ENCODE results near the gene RPS16.

RPS16 gene

DNA sequence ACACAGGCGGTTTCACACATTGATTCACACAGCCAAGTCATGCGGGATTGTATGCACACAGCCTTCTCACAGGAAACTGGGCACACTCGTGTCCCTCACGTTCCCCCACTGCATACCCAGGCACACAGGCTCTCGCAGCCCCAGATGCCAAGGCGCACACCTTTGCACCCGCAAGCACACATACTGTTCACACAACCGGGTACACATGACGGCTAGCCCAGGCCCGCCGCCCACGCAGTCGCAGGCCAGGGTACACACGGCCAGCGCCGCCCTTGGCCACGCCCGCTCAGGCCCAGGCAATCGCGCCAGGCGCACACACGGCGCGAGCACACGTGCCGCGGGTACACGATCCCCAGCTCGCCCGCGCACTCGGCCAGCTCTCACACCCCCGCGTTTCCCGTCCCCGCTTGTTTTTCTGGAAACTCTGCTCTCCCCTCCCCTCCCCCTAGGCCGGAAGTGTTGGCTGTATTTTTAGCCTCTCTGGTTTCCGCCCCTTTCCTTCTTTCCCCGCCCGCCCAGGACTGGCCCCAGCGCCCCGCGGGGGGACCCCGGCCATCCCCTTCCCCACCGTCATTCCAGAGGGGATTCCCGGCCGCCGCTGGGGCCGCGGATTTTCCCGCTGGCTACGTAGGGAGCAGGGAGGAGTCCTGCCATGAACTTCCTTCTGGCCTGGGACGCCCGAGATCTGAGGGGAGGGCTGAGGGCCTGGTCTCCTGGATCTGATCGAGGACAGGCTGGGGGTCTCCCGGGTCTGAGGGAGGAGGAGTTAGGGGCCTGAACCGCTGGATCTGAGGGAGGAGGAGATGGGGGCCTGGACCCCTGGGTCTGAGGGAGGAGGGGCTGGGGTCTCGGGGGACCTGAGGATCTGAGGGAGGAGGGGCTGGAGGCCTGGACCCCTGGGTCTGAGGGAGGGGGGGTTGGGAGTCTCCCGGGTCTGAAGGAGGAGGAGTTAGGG is 33.1 kb downstream of the RPS16 start (continued):
- TF ChIP-seq REST (tag by site-specific recombination; IDR thresholded peaks at IDR 0.05) (0 out of 2 replicates have a peak, but pooled peaks have one; percentile 24), ZNF324 (tag by site-specific recombination; IDR thresholded peaks at IDR 0.05) (peak; percentile 47), ZNF776 (tag by site-specific recombination; IDR thresholded peaks at IDR 0.05; ENCODE audit: borderline replicate concordance) (no peak), ZNF114 (tag by site-specific recombination; IDR thresholded peaks at IDR 0.05) (no peak), ZNF211 (tag by site-specific recombination; IDR thresholded peaks at IDR 0.05; ENCODE audit: low read depth) (0 out of 2 replicates have a peak, but pooled peaks have one; percentile 24), SP3 (tag by site-specific recombination; IDR thresholded peaks at IDR 0.05) (peak; percentile 91), ZNF354C (tag by site-specific recombination; IDR thresholded peaks at IDR 0.05; ENCODE audit: borderline replicate concordance, low read depth) (no peak), REPIN1 (tag by site-specific recombination; IDR thresholded peaks at IDR 0.05; ENCODE audit: low read depth) (0 out of 2 replicates have a peak, but pooled peaks have one; percentile 52), GLIS1 (tag by site-specific recombination; IDR thresholded peaks at IDR 0.05) (peak; percentile 74), IKZF3 (tag by site-specific recombination; IDR thresholded peaks at IDR 0.05) (peak; percentile 92), ZNF157 (tag by site-specific recombination; IDR thresholded peaks at IDR 0.05) (no peak), BCL11B (tag by site-specific recombination; IDR thresholded peaks at IDR 0.05; ENCODE audit: low read depth) (peak; percentile 74; the same call in 1 of the 2 replicates), ZNF777 (tag by site-specific recombination; IDR thresholded peaks at IDR 0.05; ENCODE audit: borderline replicate concordance) (peak; percentile 46; the same call in 1 of the 2 replicates), SETDB1 (IDR thresholded peaks at IDR 0.05; ENCODE audit: insufficient read length, low read length) (no peak), ZNF837 (tag by site-specific recombination; IDR thresholded peaks at IDR 0.05) (peak; percentile 65; the same call in 1 of the 2 replicates), GFI1B (tag by site-specific recombination; IDR thresholded peaks at IDR 0.05) (no peak), ZNF2 (tag by site-specific recombination; IDR thresholded peaks at IDR 0.05) (peak; percentile 92), ZNF239 (tag by site-specific recombination; IDR thresholded peaks at IDR 0.05) (peak; percentile 47; the same call in 1 of the 2 replicates), ZNF629 (tag by site-specific recombination; IDR thresholded peaks at IDR 0.05) (peak; percentile 76), ZNF174 (tag by site-specific recombination; IDR thresholded peaks at IDR 0.05) (no peak), ZNF561 (tag by site-specific recombination; IDR thresholded peaks at IDR 0.05; ENCODE audit: borderline replicate concordance) (peak; percentile 96), ZNF510 (tag by site-specific recombination; IDR thresholded peaks at IDR 0.05; ENCODE audit: insufficient replicate concordance) (no peak), ZNF449 (tag by site-specific recombination; IDR thresholded peaks at IDR 0.05) (0 out of 2 replicates have a peak, but pooled peaks have one; percentile 66), KLF1 (tag by site-specific recombination; IDR thresholded peaks at IDR 0.05) (peak; percentile 98)
- TF ChIP-seq, protein P1, sequence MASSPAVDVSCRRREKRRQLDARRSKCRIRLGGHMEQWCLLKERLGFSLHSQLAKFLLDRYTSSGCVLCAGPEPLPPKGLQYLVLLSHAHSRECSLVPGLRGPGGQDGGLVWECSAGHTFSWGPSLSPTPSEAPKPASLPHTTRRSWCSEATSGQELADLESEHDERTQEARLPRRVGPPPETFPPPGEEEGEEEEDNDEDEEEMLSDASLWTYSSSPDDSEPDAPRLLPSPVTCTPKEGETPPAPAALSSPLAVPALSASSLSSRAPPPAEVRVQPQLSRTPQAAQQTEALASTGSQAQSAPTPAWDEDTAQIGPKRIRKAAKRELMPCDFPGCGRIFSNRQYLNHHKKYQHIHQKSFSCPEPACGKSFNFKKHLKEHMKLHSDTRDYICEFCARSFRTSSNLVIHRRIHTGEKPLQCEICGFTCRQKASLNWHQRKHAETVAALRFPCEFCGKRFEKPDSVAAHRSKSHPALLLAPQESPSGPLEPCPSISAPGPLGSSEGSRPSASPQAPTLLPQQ (tag by site-specific recombination; IDR thresholded peaks at IDR 0.05), result peak; percentile 88
- TF ChIP-seq, protein P2, sequence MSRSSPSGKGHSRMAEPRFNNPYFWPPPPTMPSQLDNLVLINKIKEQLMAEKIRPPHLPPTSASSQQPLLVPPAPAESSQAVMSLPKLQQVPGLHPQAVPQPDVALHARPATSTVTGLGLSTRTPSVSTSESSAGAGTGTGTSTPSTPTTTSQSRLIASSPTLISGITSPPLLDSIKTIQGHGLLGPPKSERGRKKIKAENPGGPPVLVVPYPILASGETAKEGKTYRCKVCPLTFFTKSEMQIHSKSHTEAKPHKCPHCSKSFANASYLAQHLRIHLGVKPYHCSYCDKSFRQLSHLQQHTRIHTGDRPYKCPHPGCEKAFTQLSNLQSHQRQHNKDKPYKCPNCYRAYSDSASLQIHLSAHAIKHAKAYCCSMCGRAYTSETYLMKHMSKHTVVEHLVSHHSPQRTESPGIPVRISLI (tag by site-specific recombination; IDR thresholded peaks at IDR 0.05), result peak; percentile 97
